Measurements from ENCODE around the gene CNTNAP2. TPM values are rescaled to one million over a fixed set of nuclear protein-coding genes. Genes with fewer than 3 reads are reported as not detected.
A peak's percentile ranks its signal among the peaks of the same experiment; 100 is the strongest.

Gene CNTNAP2
- polyA plus RNA-seq, 2 donors = 0.41 to 0.48 TPM

DNA sequence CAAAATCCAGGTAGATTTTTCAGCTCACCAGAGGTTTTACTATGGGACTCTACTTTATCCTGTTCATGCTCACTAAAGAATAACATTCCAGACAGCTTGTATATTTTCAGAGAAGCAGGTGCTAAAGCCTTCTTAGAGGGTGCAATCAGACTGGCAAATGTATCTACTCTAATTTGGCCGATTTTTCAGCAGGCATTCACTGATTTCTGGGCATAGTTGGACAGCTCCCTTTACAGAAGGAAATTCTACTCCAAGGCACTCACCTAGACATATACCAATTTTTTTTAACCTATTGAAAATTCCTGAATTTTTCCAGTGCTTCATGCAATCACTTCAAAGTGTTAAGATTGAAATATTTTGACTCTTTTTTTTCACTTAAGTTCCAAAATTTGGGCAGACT lies 3.8 kb upstream of the CNTNAP2 start:
- peaks cover 8% of the 10 kb centered on the region in 2 donors for H3K4me1 ChIP-seq (ENCODE audit: control insufficient read depth in 2 of 2, insufficient read depth in 2 of 2, low read length in 1 of 2)
- no peaks in the 10 kb centered on the region for H3K27me3 ChIP-seq (ENCODE audit: control insufficient read depth in 1 of 2, insufficient read depth in 2 of 2, low read length in 2 of 2)
- H3K36me3 ChIP-seq (ENCODE audit: control insufficient read depth in 2 of 2, insufficient read depth in 2 of 2, low read length in 1 of 2) = no peaks in the 10 kb centered on the region
- WGBS, 2 donors = 61 to 73% methylated on average over 1 of the region's 1 CpG
- H3K9me3 ChIP-seq (ENCODE audit: control insufficient read depth in 2 of 2, insufficient read depth in 1 of 2, low read depth in 1 of 2, low read length in 1 of 2) = peaks cover 0 to 3% of the 10 kb centered on the region in 2 donors
- no peak overlapping the region for H3K4me3 ChIP-seq (ENCODE audit: low read depth in 1 of 2, low read length in 2 of 2)
- no peak overlapping the region for H3K27ac ChIP-seq (ENCODE audit: low read depth in 2 of 2, low read length in 1 of 2)

GRCh38 chr7:146115548-146115850 lies 1.1 kb upstream of the CNTNAP2 start:
- Histone ChIP-seq H3K27me3 (ENCODE audit: control insufficient read depth in 1 of 2, insufficient read depth in 2 of 2, low read length in 2 of 2) (no peaks in the 10 kb centered on the region), H3K36me3 (ENCODE audit: control insufficient read depth in 2 of 2, insufficient read depth in 2 of 2, low read length in 1 of 2) (no peaks in the 10 kb centered on the region), H3K4me3 (ENCODE audit: low read depth in 1 of 2, low read length in 2 of 2) (no peak overlapping the region), H3K27ac (ENCODE audit: low read depth in 2 of 2, low read length in 1 of 2) (no peak overlapping the region), H3K4me1 (ENCODE audit: control insufficient read depth in 2 of 2, insufficient read depth in 2 of 2, low read length in 1 of 2) (peaks cover 8% of the 10 kb centered on the region in 2 donors), H3K9me3 (ENCODE audit: control insufficient read depth in 2 of 2, insufficient read depth in 1 of 2, low read depth in 1 of 2, low read length in 1 of 2) (peaks cover 0 to 3% of the 10 kb centered on the region in 2 donors)
- 11 to 15% methylated on average over 15 of the region's 15 CpGs for WGBS, 2 donors

DNA sequence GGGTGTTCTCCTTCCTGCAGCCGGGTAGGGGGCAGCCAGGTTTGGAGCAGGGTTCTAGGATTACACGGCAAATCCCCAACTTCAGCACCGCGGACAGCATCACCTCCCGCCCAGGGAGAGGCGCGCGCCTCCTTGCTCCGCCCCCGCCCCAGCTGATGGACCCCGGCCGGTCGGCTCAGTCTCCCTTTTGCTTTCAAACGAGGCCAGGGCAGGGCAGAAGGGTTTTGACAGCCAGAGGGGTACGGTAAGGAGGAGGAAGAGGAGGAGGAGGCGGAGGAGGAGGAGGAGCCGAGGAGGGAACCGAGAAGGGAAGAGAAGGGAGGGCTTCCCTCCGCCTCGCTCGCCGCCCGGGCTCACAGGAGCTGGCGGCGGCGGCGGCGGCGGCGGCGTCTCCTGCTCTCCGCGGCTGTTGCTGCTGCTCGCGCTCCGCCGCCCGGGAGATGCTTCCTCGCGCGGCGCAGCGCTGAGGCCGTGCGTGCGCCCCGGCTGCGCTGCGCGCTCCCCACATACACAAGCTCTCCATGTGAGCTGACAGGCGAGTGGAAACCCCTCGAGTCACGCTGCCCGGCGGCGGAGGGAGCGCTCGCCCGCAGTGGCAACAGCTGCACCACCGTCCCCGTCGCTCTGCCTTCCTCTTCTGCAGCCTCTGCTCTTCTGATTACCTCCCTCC lies 615 bp upstream of the CNTNAP2 start:
- Histone ChIP-seq H3K36me3 (ENCODE audit: control insufficient read depth in 2 of 2, insufficient read depth in 2 of 2, low read length in 1 of 2) (no peaks in the 10 kb centered on the region), H3K4me3 (ENCODE audit: low read depth in 1 of 2, low read length in 2 of 2) (peak overlapping the region; percentile 9 to 16), H3K4me1 (ENCODE audit: control insufficient read depth in 2 of 2, insufficient read depth in 2 of 2, low read length in 1 of 2) (peaks cover 8% of the 10 kb centered on the region in 2 donors), H3K27ac (ENCODE audit: low read depth in 2 of 2, low read length in 1 of 2) (no peak overlapping the region), H3K27me3 (ENCODE audit: control insufficient read depth in 1 of 2, insufficient read depth in 2 of 2, low read length in 2 of 2) (no peaks in the 10 kb centered on the region), H3K9me3 (ENCODE audit: control insufficient read depth in 2 of 2, insufficient read depth in 1 of 2, low read depth in 1 of 2, low read length in 1 of 2) (peaks cover 0 to 3% of the 10 kb centered on the region in 2 donors)
- 3 to 4% methylated on average over 48 to 62 of the region's 62 CpGs for WGBS, 2 donors

DNA sequence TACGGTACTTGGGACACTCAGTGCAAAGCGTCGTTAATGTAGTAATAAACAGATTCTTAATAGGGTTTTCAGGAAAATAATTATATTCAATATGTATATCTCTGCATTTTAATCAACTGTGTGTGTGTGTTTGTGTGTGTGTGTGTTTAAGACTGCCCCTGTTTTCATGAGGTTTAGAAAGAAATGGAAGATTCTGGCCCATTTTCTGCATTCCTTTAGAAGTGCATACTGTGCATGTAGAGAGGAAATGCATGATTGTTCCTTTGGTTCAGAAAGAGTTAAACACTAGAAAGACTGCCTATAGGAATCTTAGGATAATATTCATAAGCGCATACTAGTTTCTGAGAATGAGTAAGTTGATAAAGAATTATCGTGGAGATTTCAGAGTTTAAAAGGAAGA lies 975 bp downstream of the CNTNAP2 start:
- H3K36me3 ChIP-seq (ENCODE audit: control insufficient read depth in 2 of 2, insufficient read depth in 2 of 2, low read length in 1 of 2) = no peaks in the 10 kb centered on the region
- H3K27ac ChIP-seq (ENCODE audit: low read depth in 2 of 2, low read length in 1 of 2) = no peak overlapping the region
- H3K4me3 ChIP-seq (ENCODE audit: low read depth in 1 of 2, low read length in 2 of 2) = no peak overlapping the region
- no peaks in the 10 kb centered on the region for H3K27me3 ChIP-seq (ENCODE audit: control insufficient read depth in 1 of 2, insufficient read depth in 2 of 2, low read length in 2 of 2)
- 51% methylated on average over 5 of the region's 5 CpGs for WGBS, 2 donors
- peaks cover 8% of the 10 kb centered on the region in 2 donors for H3K4me1 ChIP-seq (ENCODE audit: control insufficient read depth in 2 of 2, insufficient read depth in 2 of 2, low read length in 1 of 2)
- peaks cover 0 to 3% of the 10 kb centered on the region in 2 donors for H3K9me3 ChIP-seq (ENCODE audit: control insufficient read depth in 2 of 2, insufficient read depth in 1 of 2, low read depth in 1 of 2, low read length in 1 of 2)

DNA sequence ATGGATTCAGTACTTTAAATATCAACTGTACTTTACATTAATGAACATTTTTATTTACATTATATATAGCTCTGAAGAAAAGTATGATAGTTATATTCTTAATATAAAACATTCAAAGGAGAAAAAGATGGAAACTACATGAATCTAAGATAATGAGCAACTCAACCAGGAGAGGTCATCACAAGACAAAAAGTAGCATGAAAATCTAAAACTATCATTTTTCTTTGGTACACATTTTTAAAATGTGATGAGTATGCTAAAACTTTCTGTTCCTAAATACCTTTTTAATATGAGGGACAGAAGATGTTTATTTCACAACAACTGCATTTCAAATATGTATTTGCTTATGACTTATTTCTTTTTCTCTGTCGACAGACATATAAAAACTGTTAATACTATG lies 2.4 kb downstream of the CNTNAP2 start:
- Histone ChIP-seq H3K9me3 (ENCODE audit: control insufficient read depth in 2 of 2, insufficient read depth in 1 of 2, low read depth in 1 of 2, low read length in 1 of 2) (peaks cover 0 to 3% of the 10 kb centered on the region in 2 donors), H3K4me1 (ENCODE audit: control insufficient read depth in 2 of 2, insufficient read depth in 2 of 2, low read length in 1 of 2) (peaks cover 8% of the 10 kb centered on the region in 2 donors), H3K27ac (ENCODE audit: low read depth in 2 of 2, low read length in 1 of 2) (no peak overlapping the region), H3K27me3 (ENCODE audit: control insufficient read depth in 1 of 2, insufficient read depth in 2 of 2, low read length in 2 of 2) (no peaks in the 10 kb centered on the region), H3K4me3 (ENCODE audit: low read depth in 1 of 2, low read length in 2 of 2) (no peak overlapping the region), H3K36me3 (ENCODE audit: control insufficient read depth in 2 of 2, insufficient read depth in 2 of 2, low read length in 1 of 2) (no peaks in the 10 kb centered on the region)
- WGBS, 2 donors = 80 to 87% methylated on average over 1 of the region's 1 CpG

DNA sequence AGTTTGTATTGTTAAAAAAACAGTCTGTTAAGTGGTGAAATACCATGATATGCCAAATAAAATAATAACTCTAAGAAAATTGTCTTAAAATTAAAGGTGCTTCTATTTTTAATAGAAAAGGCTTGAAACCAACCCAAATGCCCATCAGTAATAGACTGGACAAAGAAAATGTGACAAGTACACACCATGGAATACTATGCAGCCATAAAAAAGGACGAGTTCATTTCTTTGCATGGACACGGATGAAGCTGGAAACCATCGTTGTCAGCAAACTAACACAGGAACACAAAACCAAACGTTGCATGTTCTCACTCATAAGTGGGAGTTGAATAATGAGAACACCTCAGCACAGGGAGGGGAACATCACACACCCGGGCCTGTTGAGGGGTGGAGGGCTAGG lies 7.1 kb downstream of the CNTNAP2 start:
- no peaks in the 10 kb centered on the region for H3K27me3 ChIP-seq (ENCODE audit: control insufficient read depth in 1 of 2, insufficient read depth in 2 of 2, low read length in 2 of 2)
- no peak overlapping the region for H3K27ac ChIP-seq (ENCODE audit: low read depth in 2 of 2, low read length in 1 of 2)
- H3K36me3 ChIP-seq (ENCODE audit: control insufficient read depth in 2 of 2, insufficient read depth in 2 of 2, low read length in 1 of 2) = no peaks in the 10 kb centered on the region
- no peaks in the 10 kb centered on the region for H3K4me1 ChIP-seq (ENCODE audit: control insufficient read depth in 2 of 2, insufficient read depth in 2 of 2, low read length in 1 of 2)
- WGBS, 2 donors = 76% methylated on average over 5 of the region's 5 CpGs
- no peaks in the 10 kb centered on the region for H3K9me3 ChIP-seq (ENCODE audit: control insufficient read depth in 2 of 2, insufficient read depth in 1 of 2, low read depth in 1 of 2, low read length in 1 of 2)
- no peak overlapping the region for H3K4me3 ChIP-seq (ENCODE audit: low read depth in 1 of 2, low read length in 2 of 2)

DNA sequence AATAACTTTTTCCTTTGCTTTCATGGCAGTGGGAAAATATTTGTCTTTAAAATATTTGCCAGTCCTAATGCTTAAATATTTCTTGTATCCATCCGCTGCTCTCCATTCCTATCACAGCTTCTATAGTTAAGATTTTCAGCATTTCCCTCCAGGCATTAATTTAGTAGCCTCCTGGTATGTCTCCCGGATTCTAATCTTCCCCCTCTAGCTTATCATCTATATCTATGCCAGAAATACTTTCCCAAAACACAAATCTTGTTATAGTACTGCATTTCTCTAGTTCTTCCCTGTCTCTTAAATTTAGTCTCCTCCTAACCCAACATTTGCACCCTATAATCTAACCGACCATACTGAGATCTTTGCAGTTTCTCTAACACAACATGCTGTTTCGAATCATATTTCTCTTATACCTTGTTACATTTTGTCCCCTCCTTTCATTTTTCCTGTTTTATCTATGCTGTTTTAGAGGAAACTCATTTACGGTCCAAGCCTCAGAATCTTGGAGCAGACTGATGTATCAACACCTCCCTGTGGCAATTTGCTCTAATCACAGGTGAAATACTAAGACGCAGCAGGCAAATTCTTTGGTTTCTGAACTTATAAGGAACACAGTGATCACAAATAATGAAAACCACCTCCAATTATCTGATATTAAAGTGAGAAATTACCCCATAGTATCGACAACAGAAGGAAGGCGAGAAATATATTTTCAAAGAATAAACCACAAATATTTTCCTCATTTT lies 10.3 kb downstream of the CNTNAP2 start:
- Histone ChIP-seq H3K27me3 (ENCODE audit: control insufficient read depth in 1 of 2, insufficient read depth in 2 of 2, low read length in 2 of 2) (no peaks in the 10 kb centered on the region), H3K36me3 (ENCODE audit: control insufficient read depth in 2 of 2, insufficient read depth in 2 of 2, low read length in 1 of 2) (no peaks in the 10 kb centered on the region), H3K4me1 (ENCODE audit: control insufficient read depth in 2 of 2, insufficient read depth in 2 of 2, low read length in 1 of 2) (no peaks in the 10 kb centered on the region), H3K27ac (ENCODE audit: low read depth in 2 of 2, low read length in 1 of 2) (no peak overlapping the region), H3K9me3 (ENCODE audit: control insufficient read depth in 2 of 2, insufficient read depth in 1 of 2, low read depth in 1 of 2, low read length in 1 of 2) (no peaks in the 10 kb centered on the region), H3K4me3 (ENCODE audit: low read depth in 1 of 2, low read length in 2 of 2) (no peak overlapping the region)
- 71 to 75% methylated on average over 8 of the region's 8 CpGs for WGBS, 2 donors

GRCh38 chr7:146129296-146129695 lies 12.7 kb downstream of the CNTNAP2 start:
- no peaks in the 10 kb centered on the region for H3K4me1 ChIP-seq (ENCODE audit: control insufficient read depth in 2 of 2, insufficient read depth in 2 of 2, low read length in 1 of 2)
- no peaks in the 10 kb centered on the region for H3K9me3 ChIP-seq (ENCODE audit: control insufficient read depth in 2 of 2, insufficient read depth in 1 of 2, low read depth in 1 of 2, low read length in 1 of 2)
- WGBS, 2 donors = 25 to 32% methylated on average over 1 of the region's 1 CpG
- H3K36me3 ChIP-seq (ENCODE audit: control insufficient read depth in 2 of 2, insufficient read depth in 2 of 2, low read length in 1 of 2) = no peaks in the 10 kb centered on the region
- no peak overlapping the region for H3K27ac ChIP-seq (ENCODE audit: low read depth in 2 of 2, low read length in 1 of 2)
- no peaks in the 10 kb centered on the region for H3K27me3 ChIP-seq (ENCODE audit: control insufficient read depth in 1 of 2, insufficient read depth in 2 of 2, low read length in 2 of 2)
- no peak overlapping the region for H3K4me3 ChIP-seq (ENCODE audit: low read depth in 1 of 2, low read length in 2 of 2)

- 92 to 93% methylated on average over 9 of the region's 9 CpGs for WGBS, 2 donors
- H3K4me1 ChIP-seq (ENCODE audit: control insufficient read depth in 2 of 2, insufficient read depth in 2 of 2, low read length in 1 of 2) = no peaks in the 10 kb centered on the region
- no peaks in the 10 kb centered on the region for H3K27me3 ChIP-seq (ENCODE audit: control insufficient read depth in 1 of 2, insufficient read depth in 2 of 2, low read length in 2 of 2)
Measured at GRCh38 chr7:146129997-146130396, 13.4 kb downstream of the CNTNAP2 start.

GRCh38 chr7:146131701-146132100 lies 15.1 kb downstream of the CNTNAP2 start:
- WGBS, 2 donors = 70 to 73% methylated on average over 8 of the region's 8 CpGs
- no peak overlapping the region for H3K4me3 ChIP-seq (ENCODE audit: low read depth in 1 of 2, low read length in 2 of 2)
- H3K36me3 ChIP-seq (ENCODE audit: control insufficient read depth in 2 of 2, insufficient read depth in 2 of 2, low read length in 1 of 2) = no peaks in the 10 kb centered on the region
- no peaks in the 10 kb centered on the region for H3K27me3 ChIP-seq (ENCODE audit: control insufficient read depth in 1 of 2, insufficient read depth in 2 of 2, low read length in 2 of 2)
- no peaks in the 10 kb centered on the region for H3K4me1 ChIP-seq (ENCODE audit: control insufficient read depth in 2 of 2, insufficient read depth in 2 of 2, low read length in 1 of 2)
- H3K27ac ChIP-seq (ENCODE audit: low read depth in 2 of 2, low read length in 1 of 2) = no peak overlapping the region
- no peaks in the 10 kb centered on the region for H3K9me3 ChIP-seq (ENCODE audit: control insufficient read depth in 2 of 2, insufficient read depth in 1 of 2, low read depth in 1 of 2, low read length in 1 of 2)

More at GRCh38 chr7:146129997-146130396, 13.4 kb downstream of the CNTNAP2 start:
- Histone ChIP-seq H3K36me3 (ENCODE audit: control insufficient read depth in 2 of 2, insufficient read depth in 2 of 2, low read length in 1 of 2) (no peaks in the 10 kb centered on the region), H3K4me3 (ENCODE audit: low read depth in 1 of 2, low read length in 2 of 2) (no peak overlapping the region), H3K27ac (ENCODE audit: low read depth in 2 of 2, low read length in 1 of 2) (no peak overlapping the region), H3K9me3 (ENCODE audit: control insufficient read depth in 2 of 2, insufficient read depth in 1 of 2, low read depth in 1 of 2, low read length in 1 of 2) (no peaks in the 10 kb centered on the region)
